Hepatocyte (in vitro differentiated cells): ENCODE results near the gene STT3A. TPM values are rescaled to one million over a fixed set of nuclear protein-coding genes. Genes with fewer than 3 reads are reported as not detected.

Experiments
- DNase-seq: peaks from one replicate; pipeline ENCODE4 v3.0.0-alpha.2; 2016; ENCODE audit warnings: low spot score
- H2AFZ ChIP-seq: fragments of 200-600 bp; sonication (generic); 2 replicates; pipeline ENCODE4 v1.6.0; 2016; ENCODE audit warnings: antibody characterized with exemption, mild to moderate bottlenecking
- H3K27ac ChIP-seq: fragments of 200-600 bp; sonication (generic); 2 replicates; pipeline ENCODE4 v1.5.1; 2016; ENCODE audit warnings: mild to moderate bottlenecking
- H3K27me3 ChIP-seq: fragments of 200-600 bp; sonication (generic); 2 replicates; pipeline ENCODE4 v1.6.1; 2016
- H3K36me3 ChIP-seq: fragments of 200-600 bp; sonication (generic); replicated peaks from 2 replicates; pipeline ENCODE4 v1.5.1; 2016; ENCODE audit warnings: low read depth; ENCODE audit not compliant: insufficient read depth
- H3K4me1 ChIP-seq: fragments of 200-600 bp; sonication (generic); 2 replicates; pipeline ENCODE4 v1.5.1; 2016; ENCODE audit warnings: mild to moderate bottlenecking, moderate library complexity; ENCODE audit not compliant: insufficient read depth
- H3K4me2 ChIP-seq: fragments of 200-600 bp; sonication (generic); 2 replicates; pipeline ENCODE4 v1.6.0; 2016
- H3K4me3 ChIP-seq: fragments of 200-600 bp; sonication (generic); 2 replicates; pipeline ENCODE4 v1.5.1; 2016; ENCODE audit warnings: mild to moderate bottlenecking
- H3K79me2 ChIP-seq: fragments of 200-600 bp; sonication (generic); 2 replicates; pipeline ENCODE4 v1.6.0; 2017; ENCODE audit warnings: mild to moderate bottlenecking
- H3K9me2 ChIP-seq: fragments of 200-600 bp; sonication (generic); replicated peaks from 2 replicates; pipeline ENCODE4 v1.6.0; 2017; ENCODE audit warnings: mild to moderate bottlenecking; ENCODE audit not compliant: insufficient read depth
- H3K9me3 ChIP-seq: fragments of 200-600 bp; sonication (generic); 2 replicates; pipeline ENCODE4 v1.5.1; 2016; ENCODE audit warnings: low read depth, mild to moderate bottlenecking
- H4K20me1 ChIP-seq: fragments of 200-600 bp; sonication (generic); 2 replicates; pipeline ENCODE4 v1.6.0; 2016; ENCODE audit warnings: mild to moderate bottlenecking; ENCODE audit not compliant: insufficient read depth, poor library complexity, severe bottlenecking
- CTCF ChIP-seq: fragments of 200-600 bp; sonication (generic); IDR thresholded peaks from 2 replicates; pipeline ENCODE4 v1.5.1; 2016; ENCODE audit warnings: antibody characterized with exemption, mild to moderate bottlenecking; ENCODE audit not compliant: poor library complexity
- EZH2 ChIP-seq: fragments of 200-600 bp; sonication (generic); IDR thresholded peaks from 2 replicates; pipeline ENCODE4 v1.6.1; 2016; ENCODE audit warnings: antibody characterized with exemption, mild to moderate bottlenecking, borderline replicate concordance
- EZH2phosphoT487 ChIP-seq: fragments of 200-600 bp; sonication (generic); IDR thresholded peaks from one replicate; pipeline ENCODE4 v1.6.1; 2018; ENCODE audit warnings: antibody characterized with exemption, mild to moderate bottlenecking, low read depth, moderate library complexity; ENCODE audit not compliant: unreplicated experiment, severe bottlenecking
- WGBS: methylation state at CpG from one replicate; pipeline ENCODE4 v1.1.6; 2016; ENCODE audit warnings: low lambda C conversion rate; ENCODE audit errors: missing lambda C conversion rate; 5-methylcytosine and 5-hydroxymethylcytosine counted together
- polyA plus RNA-seq: library from polyadenylated mRNA; unstranded; fragments of >200 nt; fragmentation: Nextera tagmentation; extraction: Ambion mirVana; gene quantifications from 2 replicates; pipeline ENCODE4 v1.2.1, GENCODE V29; 2016
- total RNA-seq: library from RNA; depleted of rRNA; stranded (reverse); fragments of >200 nt; gene quantifications from 2 replicates; pipeline ENCODE4 v1.2.3, GENCODE V29; 2014

The STT3A gene
- total and polyA plus RNA-seq, 2 experiments from 2014 or later, result 192 to 198 TPM

GRCh38 chr11:125638315-125638714, 45.7 kb downstream of the STT3A start:
- no peak overlapping the region for H3K4me3 ChIP-seq
- no peak for DNase-seq
- TF ChIP-seq CTCF, result no peak
- no peak for TF ChIP-seq EZH2
- no peak for TF ChIP-seq EZH2phosphoT487
- H3K4me1 ChIP-seq, result peaks cover 4% of the 10 kb centered on the region
- H3K36me3 ChIP-seq, result no peaks in the 10 kb centered on the region
- no peaks in the 10 kb centered on the region for H3K9me2 ChIP-seq
- no peaks in the 10 kb centered on the region for H3K27me3 ChIP-seq
- H2AFZ ChIP-seq, result no peak overlapping the region
- H4K20me1 ChIP-seq, result no peaks in the 10 kb centered on the region
- no peaks in the 10 kb centered on the region for H3K9me3 ChIP-seq
- H3K27ac ChIP-seq, result no peak overlapping the region
- no peaks in the 10 kb centered on the region for H3K79me2 ChIP-seq
- 59% methylated on average over 1 of the region's 1 CpG for WGBS
- H3K4me2 ChIP-seq, result peak overlapping the region; percentile 21

- TF ChIP-seq EZH2 (no peak), CTCF (no peak)
- no peaks in the 10 kb centered on the region for H3K27me3 ChIP-seq
Measured at GRCh38 chr11:125645871-125646270, 53.2 kb downstream of the STT3A start.

GRCh38 chr11:125649465-125650166, 57.0 kb downstream of the STT3A start:
- H3K36me3 ChIP-seq, result peaks cover 3% of the 10 kb centered on the region
- H3K4me3 ChIP-seq, result no peak overlapping the region
- no peak overlapping the region for H3K4me2 ChIP-seq
- H3K9me2 ChIP-seq, result no peaks in the 10 kb centered on the region
- H3K27me3 ChIP-seq, result no peaks in the 10 kb centered on the region
- no peak overlapping the region for H3K27ac ChIP-seq
- no peak overlapping the region for H2AFZ ChIP-seq
- WGBS, result 94% methylated on average over 6 of the region's 6 CpGs
- no peak for DNase-seq
- no peaks in the 10 kb centered on the region for H3K79me2 ChIP-seq
- H3K4me1 ChIP-seq, result no peaks in the 10 kb centered on the region
- H4K20me1 ChIP-seq, result no peaks in the 10 kb centered on the region
- TF ChIP-seq EZH2, result no peak
- no peak for TF ChIP-seq EZH2phosphoT487
- no peak for TF ChIP-seq CTCF
- H3K9me3 ChIP-seq, result no peaks in the 10 kb centered on the region

More at GRCh38 chr11:125645871-125646270, 53.2 kb downstream of the STT3A start:
- H3K9me3 ChIP-seq, result no peaks in the 10 kb centered on the region
- H2AFZ ChIP-seq, result no peak overlapping the region
- WGBS, result 97% methylated on average over 3 of the region's 3 CpGs
- H3K9me2 ChIP-seq, result no peaks in the 10 kb centered on the region
- no peak overlapping the region for H3K4me2 ChIP-seq
- H4K20me1 ChIP-seq, result no peaks in the 10 kb centered on the region
- DNase-seq, result no peak
- H3K27ac ChIP-seq, result no peak overlapping the region
- no peak overlapping the region for H3K4me3 ChIP-seq
- peaks cover 3% of the 10 kb centered on the region for H3K36me3 ChIP-seq
- H3K79me2 ChIP-seq, result no peaks in the 10 kb centered on the region
- H3K4me1 ChIP-seq, result no peaks in the 10 kb centered on the region
